Muscle layer of duodenum (tissue), 2 donors: ENCODE results near the gene EME2.

Experiments used
- H3K27ac ChIP-seq: one replicate; pipeline ENCODE4 v1.7.0; 2013; ENCODE audit warnings: mild to moderate bottlenecking, low read length
- H3K27me3 ChIP-seq: one replicate; pipeline ENCODE4 v1.7.0; 2013; ENCODE audit warnings: low read depth, mild to moderate bottlenecking, control low read depth, low read length
- H3K36me3 ChIP-seq, 2 donors: one replicate each; pipeline ENCODE4 v1.7.0; 2013; ENCODE audit warnings: low read length in 2 of 2, control low read depth in 1 of 2, mild to moderate bottlenecking in 1 of 2; ENCODE audit not compliant: insufficient read depth in 2 of 2, control insufficient read depth in 1 of 2
- H3K4me1 ChIP-seq, 2 donors: one replicate each; pipeline ENCODE4 v1.7.0; 2013; ENCODE audit warnings: low read length in 2 of 2, mild to moderate bottlenecking in 2 of 2, control low read depth in 1 of 2, moderate library complexity in 1 of 2; ENCODE audit not compliant: insufficient read depth in 2 of 2, control insufficient read depth in 1 of 2
- H3K4me3 ChIP-seq, 2 donors: one replicate each; pipeline ENCODE4 v1.7.0; 2013; ENCODE audit warnings: low read length in 2 of 2, low read depth in 1 of 2, mild to moderate bottlenecking in 1 of 2
- H3K9me3 ChIP-seq, 2 donors: one replicate each; pipeline ENCODE4 v1.7.0; 2013; ENCODE audit warnings: low read length in 2 of 2, control low read depth in 1 of 2, mild to moderate bottlenecking in 1 of 2; ENCODE audit not compliant: control insufficient read depth in 1 of 2
- donor health status: healthy.

Gene EME2

DNA sequence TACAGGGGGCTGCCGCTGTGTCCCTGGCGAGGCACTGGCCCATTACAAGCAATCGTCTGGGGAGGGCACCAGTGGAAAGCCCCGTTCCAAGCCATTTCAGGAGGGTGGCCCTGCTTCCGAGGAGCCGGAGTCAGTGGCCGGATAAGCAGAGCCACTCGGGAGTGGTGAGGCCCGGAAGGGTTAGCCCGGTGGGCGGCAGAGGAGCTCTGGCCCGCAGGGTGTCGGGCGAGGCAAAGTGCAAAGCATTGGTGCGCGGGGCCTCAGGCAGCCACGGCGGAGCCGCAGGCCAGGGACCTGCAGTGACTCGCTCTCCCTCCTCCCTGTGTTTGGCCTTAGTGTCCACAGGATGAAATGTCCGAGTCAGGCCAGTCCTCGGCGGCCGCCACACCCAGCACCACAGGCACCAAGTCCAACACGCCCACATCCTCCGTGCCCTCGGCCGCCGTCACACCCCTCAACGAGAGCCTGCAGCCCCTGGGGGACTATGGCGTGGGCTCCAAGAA, 25.9 kb upstream of the EME2 start:
- Histone ChIP-seq H3K27ac (no peak overlapping the region), H3K9me3 (no peaks in the 10 kb centered on the region), H3K36me3 (peaks cover 17 to 78% of the 10 kb centered on the region in 2 donors)

DNA sequence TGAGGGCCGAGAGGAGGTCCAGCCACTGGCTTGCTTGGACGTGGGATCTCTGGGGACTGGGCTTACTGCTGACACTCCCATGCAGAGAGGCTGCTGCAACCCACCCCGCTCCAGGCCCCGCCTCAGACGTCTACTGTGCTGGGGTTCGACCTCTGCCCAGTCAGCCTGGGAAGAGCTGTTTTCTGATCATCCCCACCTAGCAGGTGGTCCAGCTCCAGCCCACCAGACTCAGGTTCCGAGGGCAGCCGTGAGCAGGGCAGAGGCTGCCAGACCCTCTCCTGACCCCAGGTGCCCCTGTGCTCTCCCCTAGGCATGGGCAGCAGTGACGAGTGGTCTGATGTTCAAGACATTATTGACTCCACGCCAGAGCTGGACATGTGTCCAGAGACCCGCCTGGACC, 24.7 kb upstream of the EME2 start:
- no peaks in the 10 kb centered on the region for H3K4me1 ChIP-seq
- H3K27me3 ChIP-seq: no peaks in the 10 kb centered on the region
- no peaks in the 10 kb centered on the region for H3K9me3 ChIP-seq
- H3K27ac ChIP-seq: no peak overlapping the region
- peaks cover 26 to 76% of the 10 kb centered on the region in 2 donors for H3K36me3 ChIP-seq
- H3K4me3 ChIP-seq: no peak overlapping the region

More for the DNA sequence above, 25.9 kb upstream of the EME2 start:
- Histone ChIP-seq H3K4me1 (no peaks in the 10 kb centered on the region), H3K27me3 (no peaks in the 10 kb centered on the region), H3K4me3 (no peak overlapping the region)

DNA sequence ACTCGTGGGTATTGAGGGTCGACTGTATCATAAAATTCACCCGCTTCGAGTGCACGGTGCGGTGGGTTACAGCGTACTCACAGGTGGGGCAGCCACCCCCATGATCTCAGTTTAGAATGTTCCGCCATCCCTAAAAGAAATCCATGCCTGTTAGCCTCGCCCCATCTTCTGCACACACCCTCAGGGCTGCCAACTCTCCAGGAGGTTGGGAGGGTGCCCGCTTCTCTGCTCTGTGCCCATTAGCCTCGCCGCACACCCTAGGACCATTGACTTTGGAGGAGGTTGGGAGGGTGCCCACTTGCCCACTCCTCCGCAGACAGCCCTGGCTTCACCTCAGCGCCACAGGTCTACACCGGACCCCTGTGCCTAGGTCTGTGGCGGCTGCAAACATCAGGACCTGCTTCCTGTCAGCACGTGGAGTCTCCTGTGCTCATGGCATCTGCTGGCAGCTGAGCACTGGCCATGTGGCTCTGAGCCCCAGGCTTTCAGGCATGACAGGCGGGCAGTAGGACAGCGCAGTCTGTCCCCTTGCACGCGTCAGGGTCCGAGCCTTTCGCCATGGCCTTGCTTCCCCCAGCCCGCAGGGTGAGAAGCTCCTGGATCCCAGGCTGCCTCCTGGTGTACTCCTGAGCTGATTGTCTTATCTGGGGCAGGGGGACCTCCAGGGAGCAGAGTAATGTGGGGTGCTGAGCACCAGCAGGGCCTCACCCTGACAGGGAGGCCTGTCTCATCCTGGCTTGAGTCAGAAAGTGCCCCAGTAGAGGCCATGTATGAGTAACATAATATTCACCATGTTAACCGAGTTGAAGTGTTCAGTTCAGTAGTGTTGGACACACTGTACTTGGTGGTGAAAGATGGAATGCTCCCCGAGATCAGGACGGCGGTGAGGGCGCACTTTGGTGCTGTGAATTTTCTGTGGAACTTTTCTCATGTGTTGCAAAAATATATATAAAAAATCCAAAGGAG, 23.2 kb upstream of the EME2 start:
- Histone ChIP-seq H3K4me1 (no peaks in the 10 kb centered on the region), H3K36me3 (peaks cover 26 to 62% of the 10 kb centered on the region in 2 donors), H3K27ac (no peak overlapping the region), H3K9me3 (no peaks in the 10 kb centered on the region), H3K27me3 (no peaks in the 10 kb centered on the region), H3K4me3 (no peak overlapping the region)

DNA sequence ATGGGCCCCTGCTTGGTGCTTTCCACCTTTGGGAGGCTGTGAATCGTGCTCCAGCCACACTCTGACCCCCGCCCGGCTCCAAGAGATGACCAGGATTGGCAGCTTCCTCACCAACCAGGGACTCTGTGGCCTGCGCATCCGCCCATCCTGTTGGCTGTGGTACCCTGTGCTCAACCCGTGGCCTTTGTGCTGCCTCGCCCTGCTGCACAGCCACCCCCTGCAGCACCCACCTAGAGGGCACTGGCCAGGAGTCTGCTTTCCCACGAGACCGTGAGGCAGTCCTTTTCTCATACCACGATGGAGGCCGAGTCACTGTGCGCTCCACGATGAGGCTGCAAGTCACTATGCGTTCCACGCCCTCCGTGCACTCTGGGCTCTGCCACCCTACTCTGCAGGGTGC, 20.7 kb upstream of the EME2 start:
- Histone ChIP-seq H3K36me3 (peaks cover 31 to 49% of the 10 kb centered on the region in 2 donors), H3K4me3 (no peak overlapping the region), H3K27ac (no peak overlapping the region), H3K9me3 (no peaks in the 10 kb centered on the region), H3K4me1 (no peaks in the 10 kb centered on the region), H3K27me3 (no peaks in the 10 kb centered on the region)

DNA sequence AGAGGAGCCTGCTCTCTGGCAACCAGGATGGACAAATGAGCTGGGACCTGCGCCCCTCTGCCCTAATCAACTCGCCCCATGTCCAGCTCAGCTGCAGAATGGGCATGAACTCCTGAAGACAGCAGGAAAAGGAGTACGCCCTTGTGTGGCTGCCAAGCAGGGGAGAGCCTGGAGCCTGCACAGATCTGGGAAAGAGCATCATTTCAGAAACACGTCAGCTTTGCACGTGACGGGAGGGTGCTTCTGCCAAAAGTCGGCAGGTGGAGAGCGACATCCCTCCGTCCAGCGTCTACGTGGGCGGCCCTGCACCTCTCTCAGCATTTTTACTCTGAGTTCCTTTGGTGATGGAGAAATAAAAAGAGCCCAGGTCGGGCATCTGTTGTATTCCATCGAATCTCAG, 19.8 kb upstream of the EME2 start:
- peaks cover 26 to 47% of the 10 kb centered on the region in 2 donors for H3K36me3 ChIP-seq
- H3K27ac ChIP-seq: no peak overlapping the region
- no peaks in the 10 kb centered on the region for H3K27me3 ChIP-seq
- H3K4me3 ChIP-seq: no peak overlapping the region
- no peaks in the 10 kb centered on the region for H3K9me3 ChIP-seq
- no peaks in the 10 kb centered on the region for H3K4me1 ChIP-seq

DNA sequence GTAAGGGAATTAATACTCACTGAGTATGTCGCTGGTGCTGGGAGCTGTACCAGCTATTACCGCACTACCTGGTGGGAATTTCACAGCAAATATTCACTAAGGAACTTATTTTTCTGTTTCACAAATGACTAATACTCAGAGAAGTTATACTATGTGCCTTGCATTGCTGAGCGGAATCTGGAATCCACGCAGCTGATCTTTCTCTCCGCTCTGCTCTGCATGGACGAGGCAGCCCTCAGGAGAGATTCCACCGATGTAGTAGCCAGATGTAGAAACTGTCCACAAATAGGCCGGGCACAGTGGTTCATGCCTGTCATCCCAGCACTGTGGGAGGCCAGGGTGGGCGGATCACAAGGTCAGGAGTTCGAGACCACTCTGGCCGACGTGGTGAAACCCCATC, 18.4 kb upstream of the EME2 start:
- no peak overlapping the region for H3K27ac ChIP-seq
- H3K4me1 ChIP-seq: no peaks in the 10 kb centered on the region
- no peak overlapping the region for H3K4me3 ChIP-seq
- H3K27me3 ChIP-seq: no peaks in the 10 kb centered on the region
- no peaks in the 10 kb centered on the region for H3K9me3 ChIP-seq
- peaks cover 18 to 43% of the 10 kb centered on the region in 2 donors for H3K36me3 ChIP-seq

DNA sequence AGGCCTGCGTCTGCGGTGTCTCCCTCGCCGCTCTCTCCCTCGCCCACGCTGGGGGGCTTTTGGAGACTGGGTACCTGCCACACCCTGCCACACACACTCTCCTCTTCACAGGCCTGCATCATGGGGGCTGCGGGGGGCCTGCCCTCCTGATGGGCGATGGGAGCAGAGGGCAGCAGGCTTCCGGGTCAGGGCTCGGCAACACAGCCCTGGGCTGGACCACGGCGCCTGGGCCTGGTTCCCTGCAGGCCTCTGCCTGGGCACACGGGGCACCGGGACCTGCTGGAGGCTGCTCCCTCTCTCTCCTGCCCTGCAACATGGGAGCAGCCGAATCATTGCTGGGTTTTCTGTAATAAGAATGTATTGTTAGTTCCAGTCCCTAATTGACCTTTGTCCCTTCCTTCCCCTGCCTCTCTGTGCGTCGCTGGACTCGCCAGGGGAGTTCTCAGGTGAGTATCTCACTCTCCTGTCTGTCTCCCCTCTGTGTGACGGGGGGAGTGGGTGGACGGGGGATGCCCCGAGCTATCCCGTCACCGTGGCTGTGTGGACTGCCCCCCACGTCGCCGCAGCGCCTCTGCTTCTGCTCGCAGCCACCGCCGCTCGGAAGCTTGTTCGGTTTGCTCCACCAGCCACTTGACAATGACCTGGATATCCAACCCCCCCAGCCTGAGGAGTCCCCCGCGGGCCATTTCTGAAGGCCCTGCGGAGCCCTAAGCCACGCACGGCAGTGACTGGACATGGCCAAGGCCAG, 14.7 kb upstream of the EME2 start:
- no peak overlapping the region for H3K27ac ChIP-seq
- H3K4me1 ChIP-seq: no peaks in the 10 kb centered on the region
- no peaks in the 10 kb centered on the region for H3K9me3 ChIP-seq
- no peak overlapping the region for H3K4me3 ChIP-seq
- peaks cover 6 to 59% of the 10 kb centered on the region in 2 donors for H3K36me3 ChIP-seq
- H3K27me3 ChIP-seq: no peaks in the 10 kb centered on the region

DNA sequence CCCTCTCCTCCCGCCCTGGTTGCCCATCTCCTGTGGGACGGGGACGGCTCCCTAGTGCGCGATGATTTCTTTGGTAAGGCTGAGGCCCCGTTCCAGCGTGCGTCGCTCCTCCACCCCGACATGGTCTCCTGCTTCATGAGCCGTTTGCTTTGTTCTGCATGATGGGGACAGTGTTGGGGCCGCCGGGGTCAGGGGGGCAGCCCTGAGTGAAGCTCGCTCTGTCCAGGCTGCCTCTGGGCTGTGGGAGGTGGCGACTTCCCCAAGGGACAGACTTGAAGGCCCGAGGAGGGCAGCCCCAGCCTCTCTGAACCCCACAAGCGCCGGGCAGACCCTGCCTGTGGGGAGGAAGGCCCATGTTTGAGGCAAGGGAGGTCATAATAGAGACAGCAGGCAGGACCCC, 13.7 kb upstream of the EME2 start:
- no peaks in the 10 kb centered on the region for H3K9me3 ChIP-seq
- H3K4me1 ChIP-seq: no peaks in the 10 kb centered on the region
- H3K27ac ChIP-seq: no peak overlapping the region
- H3K36me3 ChIP-seq: peaks cover 6 to 65% of the 10 kb centered on the region in 2 donors
- H3K4me3 ChIP-seq: no peak overlapping the region
- H3K27me3 ChIP-seq: no peaks in the 10 kb centered on the region

DNA sequence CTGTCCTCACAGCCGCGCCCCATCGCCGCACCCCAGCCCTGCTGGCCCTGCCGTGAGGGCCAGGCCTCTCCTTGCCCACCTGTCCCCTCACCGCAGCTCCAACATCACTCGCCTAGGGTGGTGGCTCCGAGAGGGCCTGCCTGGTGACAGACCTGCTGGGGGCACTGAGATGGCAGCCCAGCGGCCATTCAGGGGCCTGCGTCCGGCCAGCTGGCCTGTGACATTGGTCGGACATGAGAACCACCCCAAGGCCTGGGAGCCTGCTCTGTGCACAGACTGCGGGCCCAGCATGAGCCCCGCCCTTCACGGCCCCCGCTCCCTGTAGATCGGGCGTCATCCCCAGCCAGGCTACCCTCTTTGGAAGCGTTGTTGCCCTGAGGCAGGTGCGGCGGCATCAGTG, 13.1 kb upstream of the EME2 start:
- Histone ChIP-seq H3K4me1 (no peaks in the 10 kb centered on the region), H3K36me3 (peaks cover 6 to 71% of the 10 kb centered on the region in 2 donors), H3K27ac (no peak overlapping the region), H3K4me3 (no peak overlapping the region), H3K9me3 (no peaks in the 10 kb centered on the region), H3K27me3 (no peaks in the 10 kb centered on the region)

DNA sequence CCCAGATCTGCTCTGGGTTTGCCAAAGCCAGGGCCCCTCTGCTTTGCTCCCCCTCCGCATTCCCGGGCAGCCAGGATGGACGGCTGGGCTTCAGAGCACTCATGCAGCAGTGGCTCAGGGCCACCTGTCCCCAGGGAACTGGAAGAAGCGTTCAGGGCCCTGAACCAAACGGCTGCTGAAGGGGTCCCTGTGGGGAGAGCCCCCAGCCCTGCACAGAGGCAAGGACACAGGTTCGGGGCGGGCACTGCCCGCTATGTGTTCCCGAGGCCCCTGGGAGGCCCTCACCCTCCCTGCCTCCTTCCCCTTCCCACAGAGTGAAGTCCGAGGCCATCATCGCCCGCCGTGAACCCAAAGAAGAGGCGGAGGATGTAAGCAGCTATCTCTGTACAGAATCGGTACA, 11.7 kb upstream of the EME2 start:
- no peaks in the 10 kb centered on the region for H3K9me3 ChIP-seq
- H3K36me3 ChIP-seq: peaks cover 4 to 76% of the 10 kb centered on the region in 2 donors
- no peak overlapping the region for H3K27ac ChIP-seq

DNA sequence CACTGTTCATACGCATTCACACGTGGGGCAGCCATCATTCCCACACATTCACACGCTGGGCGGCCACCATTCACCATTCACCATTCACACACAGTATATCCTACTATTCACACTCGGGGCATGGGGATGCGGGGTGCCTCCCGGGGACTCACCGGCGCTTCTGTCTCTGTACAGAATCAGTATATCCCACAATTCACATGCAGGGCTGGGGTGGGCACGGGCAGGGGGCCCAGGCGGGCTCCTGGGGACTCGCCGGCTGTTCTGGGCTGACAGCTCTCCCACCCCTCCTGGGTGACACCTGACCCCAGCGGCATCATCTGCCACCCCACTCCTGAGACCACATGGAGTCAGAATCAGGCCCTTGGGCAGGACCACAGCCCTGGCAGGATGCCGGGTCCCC, 10.9 kb upstream of the EME2 start:
- Histone ChIP-seq H3K36me3 (peaks cover 4 to 84% of the 10 kb centered on the region in 2 donors), H3K27me3 (no peaks in the 10 kb centered on the region)

More for the DNA sequence above, 11.7 kb upstream of the EME2 start:
- H3K4me3 ChIP-seq: no peak overlapping the region
- no peaks in the 10 kb centered on the region for H3K4me1 ChIP-seq
- H3K27me3 ChIP-seq: no peaks in the 10 kb centered on the region

More for the DNA sequence above, 10.9 kb upstream of the EME2 start:
- no peaks in the 10 kb centered on the region for H3K4me1 ChIP-seq
- H3K9me3 ChIP-seq: no peaks in the 10 kb centered on the region
- no peak overlapping the region for H3K27ac ChIP-seq
- H3K4me3 ChIP-seq: no peak overlapping the region
